NCI-H82 (cell line): ENCODE measurements around the gene SESN1.

ENCODE experiments used
- DNase-seq: peaks from one replicate; lab custom pipeline; 2025; lab: John Stamatoyannopoulos, UW

The SESN1 gene

GRCh38 chr6:109029313-109029712 is 65.3 kb downstream of the SESN1 start:
- no peak for DNase-seq

DNA sequence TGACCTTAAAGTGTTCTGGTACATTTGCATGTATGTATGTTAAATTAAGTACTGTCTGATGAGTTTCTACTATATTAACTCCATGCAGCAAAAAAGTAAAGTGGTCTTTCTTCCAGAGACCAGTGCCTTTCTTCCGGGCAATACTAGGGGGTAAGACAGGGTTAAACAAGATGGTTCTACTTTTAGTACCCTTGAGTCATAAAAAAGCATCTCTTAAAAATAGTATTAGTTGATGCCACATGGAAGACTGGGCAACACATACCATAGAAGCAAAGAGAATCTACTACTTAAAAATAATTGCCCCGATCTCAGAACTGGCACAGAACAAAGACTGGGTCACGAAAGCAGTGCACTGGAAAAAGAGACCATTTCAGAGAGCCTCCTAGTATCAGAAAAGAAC is 66.2 kb downstream of the SESN1 start:
- DNase-seq, result no peak

GRCh38 chr6:109027964-109028363 is 66.7 kb downstream of the SESN1 start:
- DNase-seq, result no peak

- DNase-seq, result no peak
Observed at GRCh38 chr6:109025639-109026038, 69.0 kb downstream of the SESN1 start.

GRCh38 chr6:109024784-109025183 is 69.9 kb downstream of the SESN1 start:
- peak; percentile 68 for DNase-seq

DNA sequence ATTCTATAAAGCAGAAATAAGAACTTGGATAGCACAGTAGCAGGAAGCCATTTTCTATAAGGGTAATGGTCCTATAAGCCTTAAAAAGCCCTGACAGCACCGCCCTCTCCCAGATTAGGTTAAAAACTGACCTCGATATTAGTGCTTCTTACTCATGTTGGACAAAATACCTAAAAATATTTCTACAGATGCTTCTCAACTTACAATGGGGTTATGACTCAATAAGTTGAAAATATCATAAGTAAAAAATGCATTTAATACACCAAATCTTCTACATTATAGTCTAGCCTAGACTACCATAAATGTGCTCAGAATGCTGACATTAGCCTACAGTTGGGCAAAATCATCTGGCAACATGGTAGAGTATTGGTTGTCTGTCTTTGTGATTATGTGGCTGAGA is 70.3 kb downstream of the SESN1 start:
- no peak for DNase-seq

GRCh38 chr6:109023356-109023925 is 71.2 kb downstream of the SESN1 start:
- DNase-seq, result no peak

GRCh38 chr6:109021870-109022269 is 72.8 kb downstream of the SESN1 start:
- no peak for DNase-seq

GRCh38 chr6:109019911-109020310 is 74.7 kb downstream of the SESN1 start:
- no peak for DNase-seq

DNA sequence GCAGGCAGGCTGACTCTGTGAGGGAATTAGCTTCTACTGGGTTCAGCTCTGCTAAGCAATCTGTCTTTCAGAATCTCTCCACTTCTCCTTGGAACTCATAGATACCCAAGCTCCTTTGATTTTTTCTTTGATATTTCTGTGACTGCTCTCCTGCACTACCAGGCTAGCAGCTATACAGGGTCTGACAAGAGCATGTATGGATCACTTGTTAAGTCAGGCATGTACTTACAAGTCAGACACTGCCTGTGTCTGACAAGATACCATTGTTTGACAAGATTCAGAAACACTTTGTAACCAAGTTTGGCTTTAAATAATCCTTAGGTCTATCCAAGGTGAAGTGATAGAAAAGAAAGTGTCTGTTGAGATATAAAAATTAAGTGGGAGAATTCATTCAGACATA is 79.5 kb downstream of the SESN1 start:
- DNase-seq, result peak; percentile 58

DNA sequence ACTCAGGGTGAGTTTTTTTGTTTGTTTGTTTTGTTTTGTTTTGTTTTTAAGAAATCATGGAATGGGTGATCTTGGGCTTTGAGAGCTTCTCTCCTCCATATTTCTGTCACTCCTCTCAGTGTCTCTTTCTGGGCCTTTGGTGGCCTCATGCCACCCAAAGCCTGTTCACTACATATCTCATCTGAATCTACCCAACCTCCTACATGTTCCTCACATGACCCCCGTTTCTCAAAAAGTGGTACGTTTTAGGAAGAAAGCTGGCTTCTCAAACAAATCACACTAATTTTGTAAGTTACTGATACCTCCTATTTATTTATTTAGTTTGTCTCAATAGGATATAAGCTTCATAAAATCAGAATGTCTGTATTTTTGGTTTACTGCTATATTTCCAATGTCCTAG is 80.0 kb downstream of the SESN1 start:
- no peak for DNase-seq

DNA sequence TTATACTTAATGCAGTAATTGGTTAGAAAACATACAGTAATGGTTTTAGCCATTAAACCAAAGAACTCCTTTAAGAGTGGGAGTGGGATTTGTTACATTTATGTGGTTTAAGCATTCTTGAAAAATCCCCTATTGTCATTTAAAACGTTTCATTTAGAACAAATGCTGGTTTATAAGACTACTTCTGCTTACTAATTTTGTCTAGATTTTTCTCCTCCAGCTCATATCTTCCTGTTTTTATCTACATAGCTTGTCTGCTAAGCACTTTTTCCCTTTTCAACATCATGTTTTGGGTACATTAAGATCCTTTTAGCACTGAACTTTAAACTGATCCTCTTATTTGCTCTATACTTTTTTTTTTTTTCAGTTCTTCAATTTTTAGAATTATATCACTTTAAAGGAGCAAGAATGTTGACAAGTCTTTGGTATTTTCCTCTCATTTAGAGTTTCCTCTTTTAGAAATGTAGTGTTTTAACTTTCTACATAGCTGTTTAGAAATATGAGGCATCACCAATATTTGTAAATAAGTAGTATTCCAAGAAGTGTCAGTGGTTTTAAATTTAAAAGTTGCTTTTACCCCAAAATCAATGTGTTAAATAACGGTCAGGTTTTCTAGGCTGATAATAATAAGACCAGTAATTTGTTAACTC is 80.9 kb downstream of the SESN1 start:
- DNase-seq, result no peak

GRCh38 chr6:109010705-109011102 is 83.9 kb downstream of the SESN1 start:
- DNase-seq, result no peak

- DNase-seq, result no peak
Observed at GRCh38 chr6:109009962-109010704, 84.5 kb downstream of the SESN1 start.

DNA sequence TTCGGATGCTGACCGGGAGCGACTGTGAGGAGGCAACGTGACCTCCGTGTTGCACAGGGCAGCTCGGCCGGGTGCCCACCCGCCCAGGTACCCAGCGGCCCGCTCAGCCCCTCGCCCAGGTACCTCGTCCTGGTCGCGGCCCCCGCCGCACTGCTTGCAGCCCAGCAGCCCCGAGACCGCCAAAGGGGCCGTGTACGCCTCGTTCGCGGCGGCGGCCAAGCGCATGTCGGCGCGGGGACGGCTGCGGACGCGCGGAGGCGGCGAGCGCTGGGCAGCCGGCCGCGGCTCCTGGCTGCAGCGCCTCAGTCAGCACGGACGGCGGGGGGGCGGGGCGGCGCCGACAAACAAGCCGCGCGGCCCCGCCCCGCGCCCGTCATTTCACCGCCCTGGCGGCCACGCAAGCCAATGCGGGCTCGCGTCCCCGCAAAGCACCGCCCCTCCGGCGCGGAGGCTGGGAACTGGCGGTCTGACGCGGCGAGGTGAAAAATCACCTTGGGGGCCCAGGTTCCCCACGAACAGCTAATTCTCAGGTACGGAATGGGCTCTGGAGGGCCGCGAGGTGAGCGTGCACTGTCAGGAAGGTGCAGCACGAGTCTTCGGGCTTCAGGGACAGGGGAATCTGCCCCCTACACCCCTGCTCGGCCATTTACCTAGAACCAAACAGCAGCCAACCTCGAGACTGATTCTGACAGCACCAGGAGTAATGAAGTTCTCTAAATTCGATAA is 85.2 kb downstream of the SESN1 start:
- peak; percentile 95 for DNase-seq

- DNase-seq, result peak; percentile 71
Observed at GRCh38 chr6:109008537-109009235, 86.0 kb downstream of the SESN1 start.

- no peak for DNase-seq
Observed at GRCh38 chr6:109008054-109008453, 86.6 kb downstream of the SESN1 start.

- DNase-seq, result no peak
Observed at GRCh38 chr6:109007521-109007920, 87.1 kb downstream of the SESN1 start.

GRCh38 chr6:109006818-109007217 is 87.8 kb downstream of the SESN1 start:
- peak; percentile 14 for DNase-seq

DNA sequence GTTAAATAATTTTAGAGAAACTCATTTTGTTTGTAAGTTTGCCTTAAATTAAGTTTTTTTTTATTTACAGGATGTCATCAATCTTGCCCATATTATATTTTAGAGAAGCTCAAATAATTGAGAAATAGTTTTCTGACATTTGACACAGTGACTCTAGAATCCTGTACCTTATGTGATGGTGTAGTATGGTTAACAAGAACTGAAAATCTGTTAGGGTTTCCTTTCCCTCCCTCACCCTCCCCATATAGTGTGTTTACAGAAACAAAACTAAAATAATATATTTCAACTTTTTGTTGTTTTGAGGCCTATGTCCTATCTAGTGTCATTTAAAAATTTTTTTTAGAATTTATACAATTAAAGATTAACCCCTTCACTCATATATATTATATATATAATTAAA is 91.8 kb downstream of the SESN1 start:
- DNase-seq, result no peak

- DNase-seq, result no peak
Observed at GRCh38 chr6:109002051-109002697, 92.5 kb downstream of the SESN1 start.
